ENCODE data around the gene DHCR24. TPM values are rescaled to one million over a fixed set of nuclear protein-coding genes. Genes with fewer than 3 reads are reported as not detected.

Gene DHCR24
- total and polyA plus RNA-seq, 2 donors (not counting 1 experiment from before 2014, with no cell fraction given), result 5.2 to 13.3 TPM

- no peak for DNase-seq
- ChIA-PET CTCF (no interaction called here), POLR2A (no interaction called here)
- Mint-ChIP-seq H3K27me3 (no peaks in the 10 kb centered on the region), H3K4me1 (no peaks in the 10 kb centered on the region), H3K9me3 (ENCODE audit: insufficient read depth) (peaks cover 3% of the 10 kb centered on the region), H3K27ac (no peak overlapping the region), H3K4me3 (no peak overlapping the region)
- Histone ChIP-seq H4K20me1 (ENCODE audit: control insufficient read depth, insufficient read depth, low read length, poor library complexity, severe bottlenecking) (no peaks in the 10 kb centered on the region), H3K36me3 (replicated peaks in 1 of 2; ENCODE audit: control extremely low read depth in 1 of 2, control insufficient read depth in 1 of 2, extremely low read depth in 1 of 2, insufficient read depth in 2 of 2, low read length in 1 of 2) (no peaks in the 10 kb centered on the region), H3K27me3 (replicated peaks in 1 of 4; ENCODE audit: control extremely low read depth in 1 of 4, control insufficient read depth in 3 of 4, insufficient read depth in 4 of 4, low read length in 3 of 4) (no peaks in the 10 kb centered on the region), H3K9ac (ENCODE audit: low read length) (no peak overlapping the region), H3K79me2 (ENCODE audit: control insufficient read depth, insufficient read depth, low read length) (no peaks in the 10 kb centered on the region), H2AFZ (ENCODE audit: insufficient read depth, low read depth, low read length, poor library complexity, severe bottlenecking) (no peak overlapping the region), H3K4me1 (ENCODE audit: control insufficient read depth in 2 of 2, insufficient read depth in 2 of 2, low read length in 2 of 2) (no peaks in the 10 kb centered on the region), H3K27ac (ENCODE audit: low read length in 2 of 2) (no peak overlapping the region), H3K4me2 (replicated peaks; ENCODE audit: low read depth, low read length, poor library complexity, severe bottlenecking) (no peak overlapping the region), H3K9me3 (ENCODE audit: control extremely low read depth in 1 of 3, control insufficient read depth in 2 of 3, insufficient read depth in 1 of 3, low read length in 2 of 3) (no peaks in the 10 kb centered on the region), H3K4me3 (ENCODE audit: control extremely low read depth in 1 of 5, extremely low read depth in 1 of 5, insufficient read depth in 1 of 5, low read depth in 2 of 5, low read length in 4 of 5) (no peak overlapping the region)
- intact Hi-C loops (cut with micrococcal nuclease), result no loop called here
- WGBS (ENCODE audit: insufficient coverage), result 80% methylated on average over 3 of the region's 5 CpGs
- no peak for ATAC-seq (ENCODE audit: low read depth)
- no peak for TF ChIP-seq EZH2 (IDR thresholded peaks at IDR 0.05; ENCODE audit: borderline replicate concordance, insufficient read depth, low read depth, low read length, poor library complexity, severe bottlenecking)
- TF ChIP-seq CTCF (IDR thresholded peaks at IDR 0.05), result no peak
Measured at GRCh38 chr1:54843449-54843848, 43.5 kb downstream of the DHCR24 start.

DNA sequence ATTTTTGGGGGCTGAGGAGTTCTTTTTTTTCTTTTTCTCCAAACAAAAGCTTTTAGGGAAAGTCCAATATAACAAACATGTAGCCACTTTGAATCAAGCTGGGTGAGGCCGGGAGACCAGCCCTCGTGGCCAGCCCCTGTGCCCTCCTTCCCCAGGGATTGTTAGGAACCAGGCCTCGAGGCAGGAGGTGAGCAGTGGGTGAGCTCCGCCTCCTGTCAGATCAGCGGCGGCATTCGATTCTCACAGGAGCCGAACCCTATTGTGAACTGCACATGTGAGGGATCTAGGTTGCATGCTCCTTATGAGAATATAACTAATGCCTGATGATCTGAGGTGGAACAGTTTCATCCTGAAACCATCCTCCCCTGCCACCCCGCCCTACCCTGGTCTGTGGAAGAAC is 44.0 kb downstream of the DHCR24 start:
- H3K9ac ChIP-seq (ENCODE audit: low read length), result no peak overlapping the region
- Mint-ChIP-seq H3K4me3 (no peak overlapping the region), H3K9me3 (ENCODE audit: insufficient read depth) (peaks cover 3% of the 10 kb centered on the region), H3K27me3 (no peaks in the 10 kb centered on the region), H3K27ac (no peak overlapping the region), H3K4me1 (no peaks in the 10 kb centered on the region)
- H3K27me3 ChIP-seq (replicated peaks in 1 of 4; ENCODE audit: control extremely low read depth in 1 of 4, control insufficient read depth in 3 of 4, insufficient read depth in 4 of 4, low read length in 3 of 4), result no peaks in the 10 kb centered on the region
- no peaks in the 10 kb centered on the region for H4K20me1 ChIP-seq (ENCODE audit: control insufficient read depth, insufficient read depth, low read length, poor library complexity, severe bottlenecking)
- H3K36me3 ChIP-seq (replicated peaks in 1 of 2; ENCODE audit: control extremely low read depth in 1 of 2, control insufficient read depth in 1 of 2, extremely low read depth in 1 of 2, insufficient read depth in 2 of 2, low read length in 1 of 2), result no peaks in the 10 kb centered on the region
- CTCF ChIA-PET, result no interaction called here
- no peaks in the 10 kb centered on the region for H3K4me1 ChIP-seq (ENCODE audit: control insufficient read depth in 2 of 2, insufficient read depth in 2 of 2, low read length in 2 of 2)
- no peaks in the 10 kb centered on the region for H3K79me2 ChIP-seq (ENCODE audit: control insufficient read depth, insufficient read depth, low read length)
- H3K4me2 ChIP-seq (replicated peaks; ENCODE audit: low read depth, low read length, poor library complexity, severe bottlenecking), result no peak overlapping the region
- TF ChIP-seq CTCF (IDR thresholded peaks at IDR 0.05), result no peak
- TF ChIP-seq EZH2 (IDR thresholded peaks at IDR 0.05; ENCODE audit: borderline replicate concordance, insufficient read depth, low read depth, low read length, poor library complexity, severe bottlenecking), result no peak
- H2AFZ ChIP-seq (ENCODE audit: insufficient read depth, low read depth, low read length, poor library complexity, severe bottlenecking), result no peak overlapping the region
- no peak overlapping the region for H3K4me3 ChIP-seq (ENCODE audit: control extremely low read depth in 1 of 5, extremely low read depth in 1 of 5, insufficient read depth in 1 of 5, low read depth in 2 of 5, low read length in 4 of 5)
- POLR2A ChIA-PET, result no interaction called here
- no peak for ATAC-seq (ENCODE audit: low read depth)
- intact Hi-C loops (cut with micrococcal nuclease), result no loop called here
- no peak overlapping the region for H3K27ac ChIP-seq (ENCODE audit: low read length in 2 of 2)
- no peak for DNase-seq
- H3K9me3 ChIP-seq (ENCODE audit: control extremely low read depth in 1 of 3, control insufficient read depth in 2 of 3, insufficient read depth in 1 of 3, low read length in 2 of 3), result no peaks in the 10 kb centered on the region
- 91% methylated on average over 4 of the region's 9 CpGs for WGBS (ENCODE audit: insufficient coverage)
